HL-60 (cell line): ENCODE results near the gene DUOX2.

Source experiments
- DNase-seq, 2 experiments: peaks; one replicate each; pipeline ENCODE4 v3.0.0-alpha.2; 2010 to 2020; ENCODE audit warnings: low read depth in 1 of 2, low spot score in 1 of 2
- H3K27ac ChIP-seq: fragments of 250-450 bp; sonication (Bioruptor Pico); replicated peaks from 2 replicates; pipeline ENCODE4 v1.5.1; 2020; ENCODE audit warnings: mild to moderate bottlenecking, moderate library complexity
- H3K27me3 ChIP-seq: fragments of 250-450 bp; sonication (Bioruptor Pico); 2 replicates; pipeline ENCODE4 v1.5.1; 2021; ENCODE audit warnings: mild to moderate bottlenecking, moderate library complexity; ENCODE audit not compliant: insufficient read depth, poor library complexity, severe bottlenecking
- H3K4me3 ChIP-seq: replicated peaks from 2 replicates; pipeline ENCODE4 v1.5.1; 2011; ENCODE audit warnings: mild to moderate bottlenecking, control low read depth, low read length; ENCODE audit not compliant: insufficient read depth
- CTCF ChIP-seq: IDR thresholded peaks from one replicate; pipeline ENCODE4 v1.5.1; 2011; ENCODE audit warnings: low read length, control low read depth, inconsistent platforms; ENCODE audit not compliant: insufficient read depth
- GABPA ChIP-seq: IDR thresholded peaks from 2 replicates; pipeline ENCODE4 v1.6.1; 2012; ENCODE audit warnings: low read depth
- POLR2AphosphoS5 ChIP-seq: IDR thresholded peaks from 2 replicates; pipeline ENCODE4 v1.6.1; 2012; ENCODE audit warnings: low read depth
- REST ChIP-seq: IDR thresholded peaks from 2 replicates; pipeline ENCODE4 v1.6.1; 2012; ENCODE audit warnings: low read depth; ENCODE audit not compliant: insufficient replicate concordance
- SPI1 ChIP-seq: IDR thresholded peaks from 2 replicates; pipeline ENCODE4 v1.6.1; 2012; ENCODE audit warnings: low read depth, mild to moderate bottlenecking, borderline replicate concordance

DUOX2 gene

GRCh38 chr15:45102226-45102625 is 11.7 kb downstream of the DUOX2 start:
- TF ChIP-seq GABPA (no peak), SPI1 (no peak), POLR2AphosphoS5 (no peak), CTCF (no peak), REST (no peak)
- Histone ChIP-seq H3K27me3 (no peaks in the 10 kb centered on the region), H3K27ac (no peak overlapping the region), H3K4me3 (no peak overlapping the region)
- DNase-seq = no peak

GRCh38 chr15:45101749-45102148 is 12.2 kb downstream of the DUOX2 start:
- Histone ChIP-seq H3K4me3 (no peak overlapping the region), H3K27ac (no peak overlapping the region), H3K27me3 (no peaks in the 10 kb centered on the region)
- DNase-seq = no peak
- no peak for TF ChIP-seq SPI1
- no peak for TF ChIP-seq GABPA
- TF ChIP-seq CTCF = no peak
- TF ChIP-seq POLR2AphosphoS5 = no peak
- TF ChIP-seq REST = no peak

- H3K27ac ChIP-seq = no peak overlapping the region
- no peaks in the 10 kb centered on the region for H3K27me3 ChIP-seq
- DNase-seq = no peak
- TF ChIP-seq REST (no peak), GABPA (no peak), POLR2AphosphoS5 (no peak), SPI1 (no peak)
- H3K4me3 ChIP-seq = no peak overlapping the region
Observed at GRCh38 chr15:45100884-45101625, 12.9 kb downstream of the DUOX2 start.
